ENCODE measurements around the gene LYZL1.

The LYZL1 gene

GRCh38 chr10:29273478-29273877 lies 15.4 kb upstream of the LYZL1 start:
- Histone ChIP-seq H3K9me3 (ENCODE audit: low read length) (no peaks in the 10 kb centered on the region), H3K36me3 (ENCODE audit: insufficient read depth, low read length) (no peaks in the 10 kb centered on the region)

GRCh38 chr10:29276251-29276850 lies 12.5 kb upstream of the LYZL1 start:
- Histone ChIP-seq H3K9ac (ENCODE audit: low read length) (no peak overlapping the region), H3K27me3 (ENCODE audit: insufficient read depth, low read length) (no peaks in the 10 kb centered on the region), H3K36me3 (ENCODE audit: insufficient read depth, low read length) (no peaks in the 10 kb centered on the region), H3K4me2 (ENCODE audit: low read length) (no peak overlapping the region), H3F3A (ENCODE audit: insufficient read depth, low read length) (no peaks in the 10 kb centered on the region), H3K27ac (ENCODE audit: low read depth, low read length, poor library complexity, severe bottlenecking) (no peak overlapping the region), H3K4me3 (ENCODE audit: low read depth, low read length, poor library complexity, severe bottlenecking) (no peak overlapping the region), H3K9me3 (ENCODE audit: low read length) (no peaks in the 10 kb centered on the region), H3K4me1 (ENCODE audit: insufficient read depth, low read length, severe bottlenecking) (no peaks in the 10 kb centered on the region), H2AFZ (ENCODE audit: low read length) (no peak overlapping the region), H4K20me1 (ENCODE audit: insufficient read depth, low read length) (no peaks in the 10 kb centered on the region), H3K79me2 (ENCODE audit: insufficient read depth, low read length) (no peaks in the 10 kb centered on the region), H3K9me2 (ENCODE audit: low read depth, low read length) (no peaks in the 10 kb centered on the region)
- TF ChIP-seq CTCF (IDR thresholded peaks at IDR 0.05; ENCODE audit: low read length) (no peak), EZH2 (IDR thresholded peaks at IDR 0.05; ENCODE audit: borderline replicate concordance, low read length) (no peak)

More at GRCh38 chr10:29273478-29273877, 15.4 kb upstream of the LYZL1 start:
- Histone ChIP-seq H3K4me2 (ENCODE audit: low read length) (no peak overlapping the region), H3F3A (ENCODE audit: insufficient read depth, low read length) (no peaks in the 10 kb centered on the region), H3K27ac (ENCODE audit: low read depth, low read length, poor library complexity, severe bottlenecking) (no peak overlapping the region), H3K27me3 (ENCODE audit: insufficient read depth, low read length) (no peaks in the 10 kb centered on the region), H4K20me1 (ENCODE audit: insufficient read depth, low read length) (no peaks in the 10 kb centered on the region), H3K4me3 (ENCODE audit: low read depth, low read length, poor library complexity, severe bottlenecking) (no peak overlapping the region), H3K9ac (ENCODE audit: low read length) (no peak overlapping the region), H2AFZ (ENCODE audit: low read length) (no peak overlapping the region), H3K9me2 (ENCODE audit: low read depth, low read length) (no peaks in the 10 kb centered on the region), H3K79me2 (ENCODE audit: insufficient read depth, low read length) (no peaks in the 10 kb centered on the region), H3K4me1 (ENCODE audit: insufficient read depth, low read length, severe bottlenecking) (no peaks in the 10 kb centered on the region)
- TF ChIP-seq EZH2 (IDR thresholded peaks at IDR 0.05; ENCODE audit: borderline replicate concordance, low read length): no peak
- no peak for TF ChIP-seq CTCF (IDR thresholded peaks at IDR 0.05; ENCODE audit: low read length)

GRCh38 chr10:29277296-29277695 lies 11.6 kb upstream of the LYZL1 start:
- Histone ChIP-seq H3K79me2 (ENCODE audit: insufficient read depth, low read length) (no peaks in the 10 kb centered on the region), H3K4me1 (ENCODE audit: insufficient read depth, low read length, severe bottlenecking) (no peaks in the 10 kb centered on the region), H3K36me3 (ENCODE audit: insufficient read depth, low read length) (no peaks in the 10 kb centered on the region), H4K20me1 (ENCODE audit: insufficient read depth, low read length) (no peaks in the 10 kb centered on the region), H3K9me3 (ENCODE audit: low read length) (no peaks in the 10 kb centered on the region), H3K27me3 (ENCODE audit: insufficient read depth, low read length) (no peaks in the 10 kb centered on the region), H3F3A (ENCODE audit: insufficient read depth, low read length) (no peaks in the 10 kb centered on the region), H2AFZ (ENCODE audit: low read length) (no peak overlapping the region), H3K4me3 (ENCODE audit: low read depth, low read length, poor library complexity, severe bottlenecking) (no peak overlapping the region), H3K9me2 (ENCODE audit: low read depth, low read length) (no peaks in the 10 kb centered on the region), H3K27ac (ENCODE audit: low read depth, low read length, poor library complexity, severe bottlenecking) (no peak overlapping the region), H3K9ac (ENCODE audit: low read length) (no peak overlapping the region), H3K4me2 (ENCODE audit: low read length) (no peak overlapping the region)
- TF ChIP-seq CTCF (IDR thresholded peaks at IDR 0.05; ENCODE audit: low read length) (no peak), EZH2 (IDR thresholded peaks at IDR 0.05; ENCODE audit: borderline replicate concordance, low read length) (no peak)
